ENCODE results near the gene ALK.

DNA sequence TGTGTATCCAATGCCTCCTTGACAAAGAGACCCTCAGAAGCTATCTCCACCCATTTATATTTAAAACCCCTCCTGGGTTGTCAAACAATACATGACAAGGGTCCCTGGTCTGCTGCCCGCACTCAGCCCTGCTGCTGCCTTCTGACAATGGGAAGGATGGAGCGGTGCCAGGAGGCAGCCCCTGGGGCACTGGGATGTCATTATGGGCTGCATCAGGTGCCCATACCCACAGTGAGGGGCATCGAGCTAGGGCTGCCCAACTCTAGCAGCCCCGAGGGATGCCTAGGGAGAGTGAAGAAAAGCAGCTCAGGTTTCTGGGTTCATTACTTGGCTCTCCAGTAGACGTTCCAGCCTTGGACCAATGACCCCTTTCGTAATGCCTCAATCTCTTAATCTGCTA lies 301.7 kb downstream of the ALK start:
- TF ChIP-seq, protein P1, sequence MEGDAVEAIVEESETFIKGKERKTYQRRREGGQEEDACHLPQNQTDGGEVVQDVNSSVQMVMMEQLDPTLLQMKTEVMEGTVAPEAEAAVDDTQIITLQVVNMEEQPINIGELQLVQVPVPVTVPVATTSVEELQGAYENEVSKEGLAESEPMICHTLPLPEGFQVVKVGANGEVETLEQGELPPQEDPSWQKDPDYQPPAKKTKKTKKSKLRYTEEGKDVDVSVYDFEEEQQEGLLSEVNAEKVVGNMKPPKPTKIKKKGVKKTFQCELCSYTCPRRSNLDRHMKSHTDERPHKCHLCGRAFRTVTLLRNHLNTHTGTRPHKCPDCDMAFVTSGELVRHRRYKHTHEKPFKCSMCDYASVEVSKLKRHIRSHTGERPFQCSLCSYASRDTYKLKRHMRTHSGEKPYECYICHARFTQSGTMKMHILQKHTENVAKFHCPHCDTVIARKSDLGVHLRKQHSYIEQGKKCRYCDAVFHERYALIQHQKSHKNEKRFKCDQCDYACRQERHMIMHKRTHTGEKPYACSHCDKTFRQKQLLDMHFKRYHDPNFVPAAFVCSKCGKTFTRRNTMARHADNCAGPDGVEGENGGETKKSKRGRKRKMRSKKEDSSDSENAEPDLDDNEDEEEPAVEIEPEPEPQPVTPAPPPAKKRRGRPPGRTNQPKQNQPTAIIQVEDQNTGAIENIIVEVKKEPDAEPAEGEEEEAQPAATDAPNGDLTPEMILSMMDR (conservative IDR thresholded peaks at IDR 0.05) = no peak
- TF ChIP-seq ZFX (IDR thresholded peaks at IDR 0.05) = no peak
